Measurements from ENCODE around the gene SLC12A1.

Gene SLC12A1

DNA sequence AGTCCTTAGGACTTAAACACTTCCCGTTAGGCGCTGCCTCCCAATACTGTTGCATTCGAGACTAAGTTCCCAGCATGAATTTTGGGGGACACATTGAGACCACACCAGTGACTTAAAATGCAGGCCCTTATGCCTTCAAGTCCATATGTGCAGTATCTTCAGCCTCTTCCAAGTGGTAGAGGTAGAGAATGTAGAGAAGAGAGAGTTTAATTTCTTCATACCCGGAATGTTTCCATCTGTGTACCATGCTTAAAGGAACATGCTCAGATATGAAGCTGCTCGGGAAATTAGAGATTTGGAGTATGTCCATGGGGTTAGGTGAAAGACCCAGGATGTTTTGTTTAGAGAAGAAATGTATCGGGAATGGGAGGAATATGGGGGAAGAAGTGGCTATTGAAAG is 137.8 kb downstream of the SLC12A1 start:
- in situ Hi-C loops (cut with HindIII; ENCODE audit: low sequenced_read_pairs): no loop called here

DNA sequence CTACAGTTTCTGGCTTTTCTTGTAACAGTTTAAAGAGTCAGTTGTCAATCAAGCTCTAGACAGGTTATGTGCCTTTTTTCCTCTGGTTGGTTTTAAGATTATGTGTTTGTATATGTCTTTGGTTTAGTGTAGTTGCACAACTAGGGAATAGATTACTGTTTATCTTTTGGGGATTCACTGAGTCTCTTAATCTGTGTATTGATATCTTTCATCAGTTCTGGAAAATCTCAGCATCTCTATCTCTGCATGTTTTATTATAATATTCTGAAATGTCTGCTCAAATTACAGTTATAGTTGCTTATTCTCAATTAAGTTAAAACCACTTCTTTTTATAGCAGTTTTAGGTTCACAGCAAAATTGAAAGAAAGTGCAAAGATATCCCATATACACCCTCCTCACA is 139.4 kb downstream of the SLC12A1 start:
- in situ Hi-C loops (cut with HindIII; ENCODE audit: low sequenced_read_pairs): no loop called here

DNA sequence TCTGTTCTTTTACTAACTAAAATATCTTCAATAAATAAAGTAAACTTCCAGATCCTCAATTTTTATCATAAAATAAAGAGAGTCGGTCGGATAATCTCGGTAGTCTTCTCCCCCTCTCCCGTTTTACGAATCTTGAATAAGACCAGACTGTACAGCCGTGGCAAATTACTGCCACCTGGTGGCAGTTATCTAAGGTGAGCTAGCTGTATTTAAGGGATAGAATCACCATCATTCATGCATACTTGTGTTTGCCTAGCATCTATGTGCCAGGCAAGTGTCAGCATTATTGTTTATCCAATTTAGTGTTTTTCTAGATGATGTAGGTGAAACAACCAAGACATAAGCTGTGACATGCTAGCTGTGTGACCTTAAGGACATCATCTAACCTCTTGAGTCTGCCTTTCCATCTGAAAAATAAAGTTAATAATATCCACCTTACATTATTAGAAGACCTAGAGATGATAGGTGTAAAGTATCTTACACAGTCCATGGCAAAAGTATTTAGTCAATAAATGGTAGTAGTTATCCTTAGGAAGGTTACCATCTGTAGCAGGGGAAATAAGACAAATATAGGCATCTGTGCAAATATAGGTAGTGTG is 146.5 kb downstream of the SLC12A1 start:
- in situ Hi-C loops (cut with HindIII; ENCODE audit: low sequenced_read_pairs): no loop called here
